ENCODE measurements around the gene SPATA6L. TPM values are rescaled to one million over a fixed set of nuclear protein-coding genes. Genes with fewer than 3 reads are reported as not detected.

Gene SPATA6L
- total RNA-seq, 1 donor from 2014 or later = 0.27 TPM

DNA sequence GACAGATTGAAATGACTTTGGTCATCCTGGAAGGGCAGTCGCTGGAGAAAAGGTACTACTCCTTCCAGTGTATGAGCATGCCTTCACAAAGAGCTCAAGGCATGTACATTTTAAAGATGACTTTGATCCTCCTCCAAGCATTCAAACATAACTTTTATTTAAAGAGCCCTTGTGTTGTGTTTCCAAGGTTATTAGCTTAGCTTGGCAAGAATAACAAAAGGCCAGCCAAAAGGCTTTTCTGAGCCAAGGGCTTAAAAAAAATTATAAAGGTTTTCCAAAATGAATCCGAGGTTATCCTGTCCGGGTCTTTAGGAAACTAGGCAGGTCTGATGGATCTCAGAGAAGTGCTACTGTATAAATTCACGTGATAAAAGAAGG, 75.2 kb downstream of the SPATA6L start:
- intact Hi-C loops (cut with micrococcal nuclease) = no loop called here

GRCh38 chr9:4590430-4591122, 75.7 kb downstream of the SPATA6L start:
- intact Hi-C loops (cut with micrococcal nuclease) = no loop called here

DNA sequence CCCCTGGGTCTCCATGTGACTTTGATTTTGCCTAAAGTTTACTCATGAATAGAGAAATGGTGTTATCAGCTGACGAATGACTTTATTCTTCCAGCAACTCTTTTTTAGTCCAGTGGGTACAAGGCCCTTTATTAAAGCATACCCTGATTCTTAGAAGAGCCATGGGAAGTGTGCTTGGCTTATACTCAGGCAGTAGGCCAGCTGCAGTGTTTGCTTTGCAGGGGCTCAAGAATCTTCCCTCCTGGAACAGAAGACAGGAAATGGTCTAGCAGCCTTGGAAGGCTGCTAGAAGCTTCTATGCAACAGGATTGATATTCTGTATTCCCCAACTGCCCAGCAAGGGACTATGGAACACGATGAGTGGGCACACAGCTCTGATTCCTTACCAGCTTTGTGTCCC, 77.6 kb downstream of the SPATA6L start:
- intact Hi-C loops (cut with micrococcal nuclease) = no loop called here

- intact Hi-C loops (cut with micrococcal nuclease) = no loop called here
These were observed 81.1 kb downstream of the SPATA6L start for GRCh38 chr9:4585135-4585534.

- intact Hi-C loops (cut with micrococcal nuclease) = no loop called here
These were observed 81.6 kb downstream of the SPATA6L start for GRCh38 chr9:4584636-4585035.

DNA sequence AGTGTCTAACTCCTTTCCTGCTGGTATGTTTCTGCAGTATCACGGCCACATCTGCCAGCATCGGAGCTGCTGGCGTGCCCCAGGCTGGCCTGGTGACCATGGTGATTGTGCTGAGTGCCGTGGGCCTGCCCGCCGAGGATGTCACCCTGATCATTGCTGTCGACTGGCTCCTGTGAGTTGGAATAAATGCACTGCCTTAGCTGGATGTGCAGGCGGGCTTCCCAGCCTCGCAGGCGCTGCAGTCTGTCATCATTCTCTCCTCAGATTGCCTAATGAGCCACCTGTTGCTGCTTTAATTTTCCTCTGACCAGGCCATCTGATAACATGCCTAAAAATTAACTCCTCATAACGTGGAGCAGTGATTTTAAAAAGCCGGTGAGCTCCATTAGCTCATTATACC, 83.3 kb downstream of the SPATA6L start:
- intact Hi-C loops (cut with micrococcal nuclease) = no loop called here

DNA sequence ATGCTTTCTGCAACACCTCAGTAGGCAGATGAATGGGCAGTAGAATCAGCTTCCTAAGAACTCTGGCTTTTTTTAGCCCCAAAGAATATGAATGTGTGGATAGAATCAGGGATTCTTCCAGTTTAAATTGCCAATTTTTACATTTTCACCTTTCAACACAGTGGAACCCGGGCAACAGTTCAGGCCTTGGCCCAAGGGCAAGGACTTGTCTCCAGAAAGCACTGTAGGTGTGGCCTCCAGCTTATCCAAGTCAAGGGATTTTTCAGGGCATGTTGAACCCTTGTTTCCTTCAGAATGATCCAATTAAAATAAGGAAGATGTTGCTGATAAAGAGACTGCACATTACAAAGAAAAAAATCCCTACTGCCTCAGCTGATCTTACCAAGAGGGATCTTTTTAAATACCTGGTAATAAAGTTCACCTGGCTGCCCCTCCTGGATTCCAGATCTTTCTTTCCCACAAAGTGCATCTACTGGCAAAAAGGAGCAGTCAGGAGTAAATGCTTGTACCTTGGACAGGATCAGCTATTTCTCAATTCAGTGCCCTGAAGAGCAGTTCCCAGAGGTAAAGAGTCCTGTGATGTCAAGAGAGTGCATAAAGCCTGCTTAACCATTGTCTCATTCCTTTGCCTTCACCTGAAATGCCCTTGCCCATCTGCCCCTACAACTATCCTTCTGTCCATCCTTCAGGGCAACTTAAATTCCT, 84.3 kb downstream of the SPATA6L start:
- intact Hi-C loops (cut with micrococcal nuclease) = no loop called here

DNA sequence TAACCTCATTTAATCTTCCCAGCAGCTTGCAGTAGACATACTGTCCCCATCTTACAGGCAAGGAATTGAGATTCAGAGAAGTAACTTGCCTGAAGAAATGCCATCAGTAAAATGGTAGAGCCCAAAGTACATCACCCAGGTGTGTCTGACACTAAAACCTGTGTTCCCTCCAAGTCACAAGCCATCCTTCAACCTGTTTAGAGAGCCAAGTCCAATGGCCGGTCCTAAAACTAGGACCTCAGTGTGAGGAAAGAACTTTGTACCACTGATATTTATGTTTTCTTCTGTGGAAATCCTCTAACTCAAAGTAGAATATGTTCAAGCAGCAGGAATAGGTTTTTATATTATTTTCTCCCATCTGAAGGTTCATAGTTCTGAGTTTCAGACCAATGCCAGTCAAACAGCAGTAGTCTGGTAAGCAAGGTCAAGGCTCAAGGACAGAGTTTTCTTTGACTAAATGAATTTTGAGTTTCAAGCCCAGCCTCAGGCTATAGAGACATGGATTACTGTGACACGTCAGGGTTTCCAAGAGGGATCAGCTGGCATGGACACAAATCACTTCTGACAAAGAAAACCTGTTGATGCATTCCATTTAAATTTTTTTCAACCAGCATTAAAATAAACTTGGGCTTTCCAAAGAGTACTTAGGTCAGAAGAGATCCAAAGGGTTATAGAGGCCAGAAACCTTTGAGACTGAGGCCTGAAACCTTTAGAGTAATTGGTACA, 85.1 kb downstream of the SPATA6L start:
- intact Hi-C loops (cut with micrococcal nuclease) = no loop called here

DNA sequence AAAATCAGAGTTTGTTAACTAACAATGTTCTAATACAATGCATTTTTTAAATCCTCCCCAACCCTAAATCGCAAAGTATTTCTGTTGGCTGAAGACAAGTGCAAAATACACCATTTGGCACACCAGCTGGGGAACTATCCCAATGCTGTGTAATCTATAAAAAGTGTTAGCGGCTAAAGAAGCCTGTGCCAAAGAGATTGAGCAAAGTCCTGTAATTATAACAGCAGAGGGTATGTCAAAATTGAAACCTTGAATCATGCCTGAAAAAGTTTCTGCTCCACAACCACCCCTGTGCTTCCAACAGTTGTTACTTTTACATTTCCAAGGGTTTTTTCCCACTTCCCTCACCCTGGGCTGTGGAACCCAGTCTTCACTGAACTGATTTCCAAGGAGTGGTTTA, 87.3 kb downstream of the SPATA6L start:
- intact Hi-C loops (cut with micrococcal nuclease) = loop anchor here (10.0 kb wide), 1 partner anchor 56 kb away; no protein-coding TSS in a partner anchor

DNA sequence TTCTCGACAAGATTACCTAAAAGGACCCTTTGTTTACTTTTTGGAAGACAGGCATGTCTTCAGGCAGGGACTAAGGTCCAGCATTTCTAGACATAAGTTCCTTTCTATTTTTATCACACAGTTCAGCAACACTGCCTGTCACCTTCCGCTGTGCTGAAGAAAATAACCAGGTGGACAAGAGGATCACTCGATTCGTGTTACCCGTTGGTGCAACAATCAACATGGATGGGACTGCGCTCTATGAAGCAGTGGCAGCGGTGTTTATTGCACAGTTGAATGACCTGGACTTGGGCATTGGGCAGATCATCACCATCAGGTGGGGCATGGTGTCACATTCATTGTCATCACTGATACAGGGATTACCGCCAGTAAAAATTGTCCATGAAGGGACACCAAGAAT, 89.8 kb downstream of the SPATA6L start:
- intact Hi-C loops (cut with micrococcal nuclease) = loop anchor here (10.0 kb wide), 1 partner anchor 58 kb away; no protein-coding TSS in a partner anchor

DNA sequence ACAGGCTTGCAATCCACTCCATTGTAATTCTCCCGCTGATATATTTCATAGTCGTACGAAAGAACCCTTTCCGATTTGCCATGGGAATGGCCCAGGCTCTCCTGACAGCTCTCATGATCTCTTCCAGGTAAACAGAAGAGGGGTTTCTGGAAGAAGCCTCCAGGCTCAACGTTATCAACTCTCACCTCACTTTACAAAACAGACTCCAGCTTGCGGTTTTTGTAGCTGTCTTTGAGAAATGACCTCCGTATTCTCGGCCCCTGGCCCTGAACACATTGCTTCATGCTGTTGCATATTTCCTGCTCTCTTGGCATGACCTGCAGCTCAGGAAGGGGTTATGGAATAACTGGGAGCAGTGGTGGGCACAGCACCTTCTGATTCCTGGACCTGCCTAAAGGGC, 90.3 kb downstream of the SPATA6L start:
- intact Hi-C loops (cut with micrococcal nuclease) = loop anchor here (10.0 kb wide), 1 partner anchor 59 kb away; no protein-coding TSS in a partner anchor

- intact Hi-C loops (cut with micrococcal nuclease) = loop anchor here (10.0 kb wide), 1 partner anchor 60 kb away; no protein-coding TSS in a partner anchor
These were observed 91.5 kb downstream of the SPATA6L start for GRCh38 chr9:4574657-4575243.

DNA sequence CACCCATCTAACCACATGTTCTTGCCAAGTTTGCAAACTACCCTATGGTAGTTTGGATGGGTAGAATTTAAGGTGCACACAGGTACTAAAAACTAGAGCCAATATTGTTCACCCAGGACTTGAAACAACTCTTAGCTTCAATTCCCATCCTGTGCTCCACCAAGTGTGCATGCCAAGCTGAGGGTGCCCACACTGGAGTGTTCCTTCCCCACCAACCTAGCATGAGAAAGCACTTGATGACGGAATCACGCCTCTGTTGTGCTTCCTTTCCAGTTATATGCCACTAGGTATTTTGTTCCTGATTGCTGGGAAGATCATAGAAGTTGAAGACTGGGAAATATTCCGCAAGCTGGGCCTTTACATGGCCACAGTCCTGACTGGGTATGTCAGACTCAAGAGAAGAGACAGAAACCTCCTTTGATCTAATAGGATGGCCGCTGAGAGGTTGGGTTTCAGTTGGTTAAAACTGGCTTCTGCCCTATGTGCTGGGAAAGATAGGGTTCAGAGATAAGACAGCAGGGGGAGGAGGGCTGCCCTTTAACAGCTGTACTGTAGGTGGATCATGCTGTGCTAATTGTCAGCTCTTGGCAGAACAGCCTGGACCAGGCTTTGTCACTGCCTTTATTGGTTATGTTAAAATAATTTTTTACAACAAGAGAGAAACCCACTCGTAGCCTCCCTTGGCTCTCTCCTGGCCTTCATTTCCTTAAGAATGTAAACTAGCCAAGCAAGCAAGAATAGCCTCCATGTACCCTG, 92.5 kb downstream of the SPATA6L start:
- intact Hi-C loops (cut with micrococcal nuclease) = loop anchor here (10.0 kb wide), 1 partner anchor 61 kb away; no protein-coding TSS in a partner anchor

GRCh38 chr9:4573176-4573575, 93.1 kb downstream of the SPATA6L start:
- intact Hi-C loops (cut with micrococcal nuclease) = loop anchor here (10.0 kb wide), 1 partner anchor 62 kb away; no protein-coding TSS in a partner anchor

- intact Hi-C loops (cut with micrococcal nuclease) = loop anchor here (10.0 kb wide), 1 partner anchor 62 kb away; no protein-coding TSS in a partner anchor
These were observed 94.0 kb downstream of the SPATA6L start for GRCh38 chr9:4572184-4572826.

GRCh38 chr9:4569101-4569500, 97.2 kb downstream of the SPATA6L start:
- intact Hi-C loops (cut with micrococcal nuclease) = no loop called here

GRCh38 chr9:4567601-4568000, 98.7 kb downstream of the SPATA6L start:
- intact Hi-C loops (cut with micrococcal nuclease) = no loop called here

DNA sequence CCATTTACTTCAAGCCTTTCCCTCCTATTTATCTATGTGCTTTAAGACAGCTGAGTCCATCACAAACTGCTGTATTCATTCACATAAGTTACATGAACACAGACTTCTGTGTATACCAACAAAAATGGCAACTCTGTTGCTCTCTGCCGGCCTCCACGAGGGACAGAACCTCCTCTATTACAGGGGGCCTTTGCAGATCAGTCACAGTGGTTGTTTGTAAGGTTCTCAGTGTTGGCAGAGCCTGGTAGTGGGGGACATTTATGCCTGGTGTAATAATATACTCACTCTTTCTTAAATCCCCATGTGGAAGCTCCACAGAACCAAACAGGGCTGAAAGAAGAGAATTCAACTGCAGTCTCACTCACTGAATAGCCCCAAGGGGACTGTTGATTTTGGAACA, 99.5 kb downstream of the SPATA6L start:
- intact Hi-C loops (cut with micrococcal nuclease) = no loop called here

GRCh38 chr9:4563105-4563504, 103.2 kb downstream of the SPATA6L start:
- intact Hi-C loops (cut with micrococcal nuclease) = no loop called here
